ENCODE measurements around the gene MGRN1.

Gene MGRN1

GRCh38 chr16:4697848-4698291 is 73.2 kb downstream of the MGRN1 start:
- no peak for TF ChIP-seq CTCF (IDR thresholded peaks at IDR 0.05; ENCODE audit: borderline replicate concordance, control extremely low read depth, extremely low read depth, insufficient read depth, missing control alignments)
- no peak for DNase-seq (ENCODE audit: low spot score)
- in situ Hi-C loops (cut with MboI; ENCODE audit: low sequenced_read_pairs, unreplicated experiment) = no loop called here

DNA sequence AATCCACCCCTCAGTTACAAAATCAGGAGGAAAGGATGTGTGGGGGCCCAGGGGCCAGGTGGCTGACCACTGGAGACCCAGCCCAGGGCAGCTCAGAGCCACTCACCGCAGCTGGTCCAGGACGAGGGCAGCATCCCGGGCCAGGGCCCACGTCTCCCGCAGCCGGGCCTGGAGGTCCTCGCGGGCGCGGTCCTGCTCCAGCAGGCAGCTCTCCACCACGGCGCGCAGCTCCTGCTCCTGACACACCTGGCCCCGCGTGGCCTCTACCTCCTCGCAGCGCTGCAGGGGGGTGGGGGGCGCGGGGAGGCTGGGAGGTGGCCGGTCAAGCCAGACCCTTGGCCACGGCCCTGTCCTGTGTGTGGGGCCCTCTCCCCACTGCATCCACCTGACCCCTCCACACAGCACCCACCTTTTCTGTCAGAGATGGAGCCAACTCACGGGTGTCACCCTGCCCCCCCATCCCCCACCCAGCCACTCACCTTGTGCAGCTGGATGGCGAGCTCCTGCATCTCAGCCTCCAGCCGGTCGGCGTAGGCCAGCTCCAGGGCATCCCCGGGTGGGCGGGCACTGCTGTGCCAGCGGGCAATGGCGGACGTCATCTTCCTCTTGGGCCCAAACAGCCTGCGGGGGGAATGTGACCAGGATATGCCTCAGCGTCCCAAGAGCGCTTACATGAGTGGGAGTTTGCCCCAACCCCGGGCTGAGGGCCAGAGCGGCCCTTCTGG is 73.9 kb downstream of the MGRN1 start:
- no peak for DNase-seq (ENCODE audit: low spot score)
- TF ChIP-seq CTCF (IDR thresholded peaks at IDR 0.05; ENCODE audit: borderline replicate concordance, control extremely low read depth, extremely low read depth, insufficient read depth, missing control alignments) = no peak
- in situ Hi-C loops (cut with MboI; ENCODE audit: low sequenced_read_pairs, unreplicated experiment) = no loop called here

GRCh38 chr16:4699046-4699556 is 74.5 kb downstream of the MGRN1 start:
- no peak for TF ChIP-seq CTCF (IDR thresholded peaks at IDR 0.05; ENCODE audit: borderline replicate concordance, control extremely low read depth, extremely low read depth, insufficient read depth, missing control alignments)
- no peak for DNase-seq (ENCODE audit: low spot score)
- in situ Hi-C loops (cut with MboI; ENCODE audit: low sequenced_read_pairs, unreplicated experiment) = no loop called here

DNA sequence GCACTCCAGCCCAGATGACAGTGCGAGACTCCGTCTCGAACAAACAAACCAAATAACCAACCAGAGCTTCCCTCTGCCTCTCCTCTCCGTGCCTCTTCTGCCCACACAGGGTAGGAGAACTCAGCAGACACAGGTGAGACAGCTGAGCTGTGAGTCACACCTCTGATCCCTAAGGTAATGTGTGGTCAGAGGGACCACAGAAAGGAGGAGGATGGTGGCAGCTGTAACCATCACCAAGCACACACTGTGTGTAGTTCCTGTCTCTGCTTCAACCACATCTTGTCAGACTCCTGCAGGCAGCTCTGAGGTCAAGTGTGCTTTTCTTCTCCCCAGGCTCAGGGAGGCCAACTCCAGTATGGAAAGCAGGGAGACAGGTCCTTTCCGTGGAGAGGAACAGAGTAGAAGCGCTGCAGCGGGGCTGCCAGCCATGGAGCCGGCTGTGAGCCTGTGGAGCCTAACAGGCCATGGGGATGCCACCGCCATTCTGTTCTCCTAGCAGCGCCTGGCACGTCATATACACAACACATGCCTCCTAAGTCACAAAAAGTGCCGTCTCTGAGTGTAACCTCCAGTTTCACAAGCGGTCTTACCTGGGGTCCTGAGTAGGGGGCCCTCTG is 75.9 kb downstream of the MGRN1 start:
- DNase-seq (ENCODE audit: low spot score) = no peak
- no peak for TF ChIP-seq CTCF (IDR thresholded peaks at IDR 0.05; ENCODE audit: borderline replicate concordance, control extremely low read depth, extremely low read depth, insufficient read depth, missing control alignments)
- in situ Hi-C loops (cut with MboI; ENCODE audit: low sequenced_read_pairs, unreplicated experiment) = no loop called here

DNA sequence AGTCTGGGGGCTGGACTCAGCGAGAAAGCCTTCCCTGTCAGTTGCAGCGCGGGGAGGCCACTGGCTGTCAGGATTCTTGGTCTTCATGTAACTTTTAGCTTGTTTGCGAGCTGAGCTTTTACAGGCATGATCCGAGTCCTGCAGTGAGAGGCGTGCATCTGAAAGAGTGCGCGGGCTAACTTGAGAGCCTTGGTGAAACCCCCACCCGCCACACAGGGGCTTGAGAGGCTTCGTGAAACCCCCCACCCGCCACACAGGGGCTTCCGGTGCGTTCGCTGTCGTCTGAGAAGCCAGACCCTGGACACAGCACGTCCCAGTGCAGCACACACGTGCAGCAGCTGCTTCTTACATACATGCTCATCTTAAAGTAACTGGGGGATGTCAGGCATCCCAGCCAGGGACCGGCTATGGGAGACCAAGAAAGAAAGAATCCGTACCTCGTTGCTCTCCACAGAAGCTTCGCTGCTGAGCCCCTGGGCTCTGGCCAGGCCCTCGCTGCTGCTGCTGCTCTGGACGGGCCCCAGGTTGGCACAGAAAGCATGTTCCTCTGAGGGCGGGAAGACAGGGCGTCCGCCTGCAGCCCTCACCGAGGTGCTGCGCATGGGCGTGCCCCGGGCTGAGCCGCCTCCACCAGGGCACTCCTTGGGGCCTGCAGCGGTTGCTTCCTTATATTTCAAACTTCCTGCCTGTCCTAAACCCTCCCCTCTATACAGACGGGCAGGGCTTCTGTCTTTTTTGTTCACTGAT is 76.5 kb downstream of the MGRN1 start:
- no peak for DNase-seq (ENCODE audit: low spot score)
- no peak for TF ChIP-seq CTCF (IDR thresholded peaks at IDR 0.05; ENCODE audit: borderline replicate concordance, control extremely low read depth, extremely low read depth, insufficient read depth, missing control alignments)
- in situ Hi-C loops (cut with MboI; ENCODE audit: low sequenced_read_pairs, unreplicated experiment) = no loop called here

- in situ Hi-C loops (cut with MboI; ENCODE audit: low sequenced_read_pairs, unreplicated experiment) = no loop called here
- no peak for DNase-seq (ENCODE audit: low spot score)
- TF ChIP-seq CTCF (IDR thresholded peaks at IDR 0.05; ENCODE audit: borderline replicate concordance, control extremely low read depth, extremely low read depth, insufficient read depth, missing control alignments) = no peak
Observed at GRCh38 chr16:4701791-4702465, 77.3 kb downstream of the MGRN1 start.

Measured in GM13976 (cell line).